Smooth muscle cell of trachea (primary cell): ENCODE data around the gene TGIF2LX. TPM values are rescaled to one million over a fixed set of nuclear protein-coding genes. Genes with fewer than 3 reads are reported as not detected.

ENCODE experiments used
- total RNA-seq: library from RNA; depleted of rRNA; stranded (reverse); fragments of >200 nt; gene quantifications from 2 replicates; pipeline ENCODE4 v1.2.1, GENCODE V29; 2014

TGIF2LX gene
- not detected in 2 replicates for total RNA-seq

DNA sequence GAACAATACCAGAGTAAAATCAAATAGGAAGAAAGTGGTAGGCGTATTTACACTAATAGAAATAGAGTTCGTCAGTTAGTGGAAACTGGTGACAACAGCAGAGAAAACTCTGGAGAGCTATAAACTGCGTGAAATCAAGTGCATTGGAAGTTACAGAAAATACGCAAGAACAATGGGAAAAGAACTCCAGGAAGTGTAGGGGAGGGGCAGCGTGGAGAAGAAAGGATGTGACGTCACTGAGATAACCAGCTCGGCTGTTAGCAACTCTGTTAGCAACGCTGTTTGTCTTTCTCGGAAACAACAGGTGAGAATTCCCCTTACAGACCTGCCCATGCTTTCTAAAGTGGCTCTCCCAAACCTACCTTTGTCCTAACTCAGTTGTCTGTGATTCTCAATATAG lies at the start of gene TGIF2LX:
Gene TGIF2LX, plus strand, starts transcription at position 244 of the 400 bp plus-strand sequence. CDS start 178 bp downstream, outside the sequence.

